GM12864 (cell line): ENCODE data around the gene ATN1.
A peak's percentile ranks its signal among the peaks of the same experiment; 100 is the strongest.
"Not testable (repeated sequence)": the region's sequence is repeated elsewhere in the genome, so short reads cannot be mapped to it uniquely, and the experiment has no call there.

ENCODE experiments used
- DNase-seq: peaks from one replicate; pipeline ENCODE4 v3.0.0-alpha.2; 2011; ENCODE audit warnings: low read depth
- H3K4me3 ChIP-seq: 2 replicates; pipeline ENCODE4 v1.5.1; 2011; ENCODE audit warnings: mild to moderate bottlenecking, low read depth, low read length, control low read depth
- CTCF ChIP-seq: IDR thresholded peaks from 2 replicates; pipeline ENCODE4 v1.5.1; 2011; ENCODE audit warnings: low read depth, mild to moderate bottlenecking, moderate library complexity, low read length, control low read depth, inconsistent platforms; ENCODE audit errors: missing control alignments

ATN1 gene

GRCh38 chr12:6888360-6888759, 39.4 kb upstream of the ATN1 start:
- H3K4me3 ChIP-seq: no peak overlapping the region
- no peak for TF ChIP-seq CTCF
- no peak for DNase-seq

- not testable (repeated sequence) for H3K4me3 ChIP-seq, DNase-seq
These were observed 39.0 kb upstream of the ATN1 start for GRCh38 chr12:6888794-6889193.

GRCh38 chr12:6889775-6890573, 37.8 kb upstream of the ATN1 start:
- H3K4me3 ChIP-seq, DNase-seq: not testable (repeated sequence)

GRCh38 chr12:6890789-6891645, 36.7 kb upstream of the ATN1 start:
- peak overlapping the region; percentile 62 for H3K4me3 ChIP-seq
- TF ChIP-seq CTCF: peak; percentile 77
- DNase-seq: peak; percentile 83

GRCh38 chr12:6891646-6892001, 36.1 kb upstream of the ATN1 start:
- DNase-seq: no peak
- TF ChIP-seq CTCF: no peak
- peak overlapping the region; percentile 62 for H3K4me3 ChIP-seq

GRCh38 chr12:6892683-6893082, 35.1 kb upstream of the ATN1 start:
- DNase-seq, H3K4me3 ChIP-seq: not testable (repeated sequence)

- H3K4me3 ChIP-seq: no peak overlapping the region
- TF ChIP-seq CTCF: no peak
- no peak for DNase-seq
These were observed 33.4 kb upstream of the ATN1 start for GRCh38 chr12:6894321-6894720.

- DNase-seq: no peak
- no peak for TF ChIP-seq CTCF
These were observed 30.8 kb upstream of the ATN1 start for GRCh38 chr12:6896846-6897435.

More at GRCh38 chr12:6896846-6897435, 30.8 kb upstream of the ATN1 start:
- H3K4me3 ChIP-seq: no peak overlapping the region
